Thymus (tissue), 11 donors: ENCODE results near the gene TXNRD3. TPM values are rescaled to one million over a fixed set of nuclear protein-coding genes. Genes with fewer than 3 reads are reported as not detected.

Source experiments
- DNase-seq, 9 donors: peaks; one replicate each; pipeline ENCODE4 v3.0.0-alpha.2; 2013; ENCODE audit warnings: low spot score in 9 of 9, low read depth in 6 of 9, missing footprints in 1 of 9
- H3K27ac ChIP-seq, 2 donors: one replicate each; pipeline ENCODE4 v1.5.1; 2013; ENCODE audit warnings: control low read depth in 1 of 2, low read depth in 1 of 2, low read length in 1 of 2, mild to moderate bottlenecking in 1 of 2, moderate library complexity in 1 of 2
- H3K27me3 ChIP-seq, 2 donors: one replicate each; pipeline ENCODE4 v1.5.1; 2013; ENCODE audit warnings: low read length in 1 of 2; ENCODE audit not compliant: control insufficient read depth in 2 of 2, insufficient read depth in 1 of 2
- H3K36me3 ChIP-seq, 2 donors: one replicate each; pipeline ENCODE4 v1.5.1; 2013; ENCODE audit warnings: low read length in 1 of 2, mild to moderate bottlenecking in 1 of 2, moderate library complexity in 1 of 2; ENCODE audit not compliant: control insufficient read depth in 2 of 2, insufficient read depth in 2 of 2
- H3K4me1 ChIP-seq, 2 donors: one replicate each; pipeline ENCODE4 v1.5.1; 2013; ENCODE audit warnings: low read length in 2 of 2; ENCODE audit not compliant: control insufficient read depth in 2 of 2, insufficient read depth in 2 of 2
- H3K4me3 ChIP-seq, 2 donors: one replicate each; pipeline ENCODE4 v1.5.1; 2013; ENCODE audit warnings: low read length in 2 of 2, control low read depth in 1 of 2, mild to moderate bottlenecking in 1 of 2
- H3K9me3 ChIP-seq, 2 donors: one replicate each; pipeline ENCODE4 v1.5.1; 2013; ENCODE audit warnings: low read length in 1 of 2, mild to moderate bottlenecking in 1 of 2; ENCODE audit not compliant: control insufficient read depth in 2 of 2, insufficient read depth in 1 of 2
- WGBS: extraction: QIAGEN DNeasy Blood & Tissue Kit; methylation state at CpG from one replicate; pipeline ENCODE4 v1.1.7; 2013; 5-methylcytosine and 5-hydroxymethylcytosine counted together
- polyA plus RNA-seq: library from polyadenylated mRNA; stranded (reverse); fragments of 200-250 nt; gene quantifications from one replicate; pipeline ENCODE4 v1.2.3, GENCODE V29; 2013
- total RNA-seq: library from RNA; stranded (reverse); fragments of 120-200 nt; gene quantifications from one replicate; pipeline ENCODE4 v1.2.4, GENCODE V29; 2013
- donor health status: healthy.

TXNRD3 gene
- total and polyA plus RNA-seq, 2 donors, result 9.9 to 11.9 TPM

DNA sequence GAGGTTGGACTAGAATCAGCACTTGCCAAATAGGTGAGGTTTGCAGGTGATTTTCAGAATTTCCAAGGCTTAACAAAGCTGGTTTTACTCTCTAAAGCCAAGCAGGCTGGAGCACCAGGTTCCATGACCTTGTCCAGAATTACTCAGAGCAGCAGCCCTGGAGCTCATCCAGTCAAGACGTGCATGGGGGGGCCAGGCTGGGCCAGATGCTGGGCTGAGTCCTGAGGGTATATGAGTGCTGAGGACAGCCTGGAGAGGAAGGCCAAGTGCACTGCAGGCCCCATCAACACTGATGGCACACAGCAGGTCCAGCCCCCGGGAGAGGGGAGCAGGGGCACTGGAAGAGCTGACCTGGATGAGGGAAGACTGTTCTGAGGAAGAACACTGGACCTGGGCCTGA is 3.0 kb upstream of the TXNRD3 start:
- no peak for DNase-seq
- Histone ChIP-seq H3K4me1 (peaks cover 0 to 19% of the 10 kb centered on the region in 2 donors), H3K9me3 (peaks cover 0 to 26% of the 10 kb centered on the region in 2 donors), H3K27ac (no peak overlapping the region), H3K4me3 (no peak overlapping the region), H3K36me3 (no peaks in the 10 kb centered on the region), H3K27me3 (no peaks in the 10 kb centered on the region)
- WGBS, result 95% methylated on average over 2 of the region's 2 CpGs

DNA sequence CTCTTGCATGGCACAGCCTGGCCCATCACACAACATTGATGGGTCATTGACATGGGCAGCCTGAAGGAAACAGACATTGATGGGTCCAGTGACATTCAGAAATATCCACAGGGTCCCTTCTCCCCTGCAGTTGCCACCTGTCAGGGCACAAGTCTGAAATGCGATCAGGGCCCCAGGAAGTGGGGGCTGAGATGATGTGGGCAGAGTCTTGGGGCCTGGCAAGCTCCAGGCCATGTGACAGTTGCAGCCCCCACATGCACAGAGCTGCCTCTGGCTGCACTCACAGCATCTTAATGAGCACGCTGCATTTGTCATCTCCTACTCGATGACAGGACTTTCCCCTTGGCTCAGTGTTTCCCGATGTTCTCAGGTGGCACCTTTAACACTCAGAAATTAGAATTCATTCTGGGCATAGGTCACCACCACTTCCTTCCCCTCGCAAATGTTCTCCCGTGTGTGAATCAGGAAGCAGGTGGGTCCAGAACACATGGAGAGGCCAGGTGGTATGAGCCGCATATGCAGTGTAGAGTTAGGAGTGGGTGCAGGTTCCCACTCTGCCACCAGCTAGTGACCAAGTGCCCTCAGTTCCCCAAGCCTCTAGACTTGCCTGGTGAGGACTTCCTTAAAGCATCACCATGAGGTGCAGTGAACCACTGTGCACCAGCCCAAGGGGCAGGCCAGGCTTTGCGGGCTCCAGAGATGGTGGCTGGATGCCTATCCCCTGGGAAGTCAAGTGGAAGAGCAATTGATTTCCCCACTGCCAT is 1.6 kb upstream of the TXNRD3 start:
- no peaks in the 10 kb centered on the region for H3K36me3 ChIP-seq
- H3K9me3 ChIP-seq, result peaks cover 0 to 26% of the 10 kb centered on the region in 2 donors
- 34% methylated on average over 8 of the region's 8 CpGs for WGBS
- H3K4me3 ChIP-seq, result no peak overlapping the region
- H3K27ac ChIP-seq, result no peak overlapping the region
- no peak for DNase-seq
- peaks cover 0 to 19% of the 10 kb centered on the region in 2 donors for H3K4me1 ChIP-seq
- H3K27me3 ChIP-seq, result no peaks in the 10 kb centered on the region

DNA sequence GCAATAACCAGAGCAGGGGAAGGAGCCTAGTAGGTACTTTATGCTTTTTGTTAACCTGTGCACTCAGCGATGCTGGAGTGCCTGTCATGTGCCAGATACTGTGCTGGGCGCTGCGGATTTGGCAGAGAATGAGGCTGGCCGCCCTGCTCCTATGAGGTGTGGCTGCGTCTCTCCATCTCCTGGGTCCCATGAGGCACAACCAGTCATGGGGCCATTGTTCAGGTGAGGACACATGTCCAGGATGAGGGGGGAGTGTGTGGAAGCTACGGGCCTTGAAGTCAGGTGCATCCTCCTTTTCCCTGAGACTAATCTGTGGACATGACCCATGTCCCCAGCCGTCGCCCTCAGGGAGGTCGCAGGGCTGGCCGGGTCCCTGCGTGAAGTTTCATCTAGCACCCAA is 963 bp upstream of the TXNRD3 start:
- Histone ChIP-seq H3K4me1 (peaks cover 0 to 19% of the 10 kb centered on the region in 2 donors), H3K36me3 (no peaks in the 10 kb centered on the region), H3K27ac (no peak overlapping the region), H3K27me3 (no peaks in the 10 kb centered on the region), H3K9me3 (peaks cover 0 to 26% of the 10 kb centered on the region in 2 donors), H3K4me3 (no peak overlapping the region)
- DNase-seq, result no peak
- 98% methylated on average over 11 of the region's 11 CpGs for WGBS

DNA sequence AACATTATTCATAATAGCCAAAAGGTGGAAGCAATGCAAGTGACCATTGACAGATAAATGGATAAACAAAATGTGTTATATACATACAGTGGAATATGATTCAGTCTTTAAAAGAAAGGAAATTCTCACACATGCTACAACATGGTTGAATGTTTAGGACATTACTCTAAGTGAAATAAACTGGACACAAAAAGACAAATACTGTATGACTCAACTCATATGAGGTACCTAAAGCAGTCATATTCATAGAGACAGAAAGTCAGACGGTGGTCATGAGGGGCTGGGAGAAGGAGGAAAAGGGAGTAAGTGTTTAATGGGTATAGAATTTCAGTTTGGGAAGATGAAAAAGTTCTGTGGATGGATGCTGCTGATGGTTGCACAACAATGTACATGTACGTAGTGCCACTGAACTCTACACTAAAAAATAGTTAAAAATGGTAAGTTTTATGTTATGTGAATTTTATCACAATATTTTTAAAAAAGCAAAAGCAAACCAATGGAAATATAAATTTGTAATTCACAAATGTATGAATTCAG is 5.3 kb downstream of the TXNRD3 start:
- 96% methylated on average over 2 of the region's 2 CpGs for WGBS
- peaks cover 0 to 4% of the 10 kb centered on the region in 2 donors for H3K4me1 ChIP-seq
- no peak overlapping the region for H3K4me3 ChIP-seq
- H3K36me3 ChIP-seq, result no peaks in the 10 kb centered on the region
- no peak for DNase-seq
- H3K27ac ChIP-seq, result no peak overlapping the region
- no peaks in the 10 kb centered on the region for H3K27me3 ChIP-seq
- no peaks in the 10 kb centered on the region for H3K9me3 ChIP-seq

DNA sequence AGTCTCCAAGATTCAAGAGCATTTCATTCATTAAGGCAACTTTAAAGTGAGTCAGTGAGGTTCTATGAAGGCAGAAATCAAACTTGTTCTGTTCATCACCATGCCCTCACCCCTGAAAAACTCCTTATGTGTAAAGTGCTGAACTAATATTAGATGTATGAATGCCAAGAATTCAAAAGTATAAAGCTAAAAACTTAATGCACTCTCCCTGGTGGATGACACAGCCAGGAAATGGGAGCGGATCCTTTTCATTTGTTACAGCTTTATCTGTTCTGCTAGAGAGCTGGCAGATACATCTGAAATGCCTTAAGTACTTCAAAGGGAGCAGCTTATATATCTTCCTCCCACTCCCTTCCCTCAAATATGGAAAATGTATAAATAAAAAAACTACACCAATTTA is 8.2 kb downstream of the TXNRD3 start:
- Histone ChIP-seq H3K36me3 (no peaks in the 10 kb centered on the region), H3K27ac (no peak overlapping the region), H3K4me3 (no peak overlapping the region), H3K4me1 (no peaks in the 10 kb centered on the region), H3K27me3 (no peaks in the 10 kb centered on the region), H3K9me3 (no peaks in the 10 kb centered on the region)
- DNase-seq, result no peak
- 94% methylated on average over 1 of the region's 1 CpG for WGBS

DNA sequence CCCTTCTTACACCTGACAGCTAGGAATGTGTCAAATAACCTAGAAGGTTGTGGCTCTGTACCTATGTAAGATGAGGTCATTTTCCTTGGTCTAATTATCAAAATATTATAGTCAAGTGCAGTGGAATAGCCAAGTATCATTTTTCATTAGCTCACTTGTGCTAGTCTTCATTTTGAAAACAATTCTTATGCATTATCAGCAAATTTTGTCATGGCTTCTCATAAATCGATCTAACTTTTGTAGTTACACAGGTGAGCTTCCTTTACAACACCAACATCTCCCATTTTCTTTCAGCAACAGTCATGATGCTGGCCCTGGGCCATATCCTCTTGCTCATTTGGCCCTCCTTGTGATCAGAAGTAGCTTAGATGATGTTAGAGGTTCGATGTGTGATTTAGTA is 10.3 kb downstream of the TXNRD3 start:
- no peaks in the 10 kb centered on the region for H3K4me1 ChIP-seq
- H3K27me3 ChIP-seq, result no peaks in the 10 kb centered on the region
- H3K9me3 ChIP-seq, result no peaks in the 10 kb centered on the region
- no peak overlapping the region for H3K27ac ChIP-seq
- no peak for DNase-seq
- H3K36me3 ChIP-seq, result peaks cover 0 to 2% of the 10 kb centered on the region in 2 donors
- no peak overlapping the region for H3K4me3 ChIP-seq
- 95% methylated on average over 2 of the region's 2 CpGs for WGBS

DNA sequence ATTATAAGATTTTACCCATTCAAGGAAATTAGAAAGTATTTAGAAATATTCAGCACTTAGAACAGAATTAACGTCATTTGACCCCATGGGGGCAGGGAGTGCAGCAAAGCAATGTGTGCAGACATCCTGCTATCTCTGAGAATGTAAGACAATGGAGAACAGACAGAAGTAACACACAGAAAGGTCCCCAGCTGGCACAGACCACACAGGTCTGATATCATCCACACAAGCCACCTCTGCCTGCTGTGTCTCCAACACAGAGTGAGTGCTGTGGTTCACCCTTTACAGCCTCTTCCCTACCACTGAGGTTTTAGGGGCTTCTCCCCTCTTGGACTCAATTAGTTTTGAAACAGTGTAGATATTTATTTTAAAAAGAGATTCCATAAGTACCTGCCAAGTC is 16.1 kb downstream of the TXNRD3 start:
- H3K27ac ChIP-seq, result no peak overlapping the region
- peak in 4 of 9 donors; percentile 37 to 70 (median 42) for DNase-seq
- H3K36me3 ChIP-seq, result peaks cover 0 to 5% of the 10 kb centered on the region in 2 donors
- no peaks in the 10 kb centered on the region for H3K9me3 ChIP-seq
- WGBS, result 53% methylated on average over 1 of the region's 1 CpG
- no peaks in the 10 kb centered on the region for H3K27me3 ChIP-seq
- H3K4me3 ChIP-seq, result no peak overlapping the region
- peaks cover 4 to 13% of the 10 kb centered on the region in 2 donors for H3K4me1 ChIP-seq

DNA sequence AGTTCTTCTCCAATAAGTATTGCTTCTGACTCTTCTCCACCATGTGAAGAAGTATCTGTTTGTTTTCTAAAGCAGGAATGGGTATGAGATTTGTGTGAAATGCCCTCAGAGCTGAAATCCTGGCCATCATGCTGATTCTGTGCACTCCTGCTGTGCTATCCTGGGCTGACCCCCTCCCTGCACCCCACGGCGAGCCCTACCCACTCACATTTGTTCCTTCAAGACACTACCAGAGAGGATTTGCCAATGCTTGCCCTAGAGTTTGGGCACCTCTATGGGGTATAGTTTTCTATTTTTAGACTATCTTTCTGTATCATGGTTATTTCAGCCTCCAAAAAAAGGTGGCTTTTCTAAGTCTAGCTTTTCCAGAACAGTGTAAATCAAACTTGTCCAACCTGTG is 18.5 kb downstream of the TXNRD3 start:
- no peak overlapping the region for H3K4me3 ChIP-seq
- H3K4me1 ChIP-seq, result peaks cover 4 to 13% of the 10 kb centered on the region in 2 donors
- H3K27ac ChIP-seq, result no peak overlapping the region
- over 99% methylated on average over 2 of the region's 2 CpGs for WGBS
- H3K36me3 ChIP-seq, result peaks cover 0 to 5% of the 10 kb centered on the region in 2 donors
- DNase-seq, result no peak
- no peaks in the 10 kb centered on the region for H3K9me3 ChIP-seq
- no peaks in the 10 kb centered on the region for H3K27me3 ChIP-seq

DNA sequence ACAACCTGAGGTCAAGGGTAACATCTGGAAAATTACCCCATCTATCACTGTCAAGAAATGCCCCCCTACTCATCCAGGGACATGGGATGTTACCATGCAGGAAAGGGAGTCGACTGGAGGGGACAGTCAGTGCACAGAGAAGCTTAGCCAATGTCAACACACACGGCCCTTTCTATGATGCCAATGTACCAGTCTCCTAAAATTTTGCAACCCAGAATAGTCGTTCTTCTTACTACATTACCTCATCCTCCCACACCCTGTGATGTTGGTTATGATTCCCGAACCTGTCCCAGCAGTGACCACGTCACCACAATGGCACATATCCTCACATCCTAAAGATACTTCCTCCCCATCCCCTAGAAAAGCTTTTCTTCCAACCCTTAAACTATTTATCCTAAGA is 20.1 kb downstream of the TXNRD3 start:
- Histone ChIP-seq H3K9me3 (no peaks in the 10 kb centered on the region), H3K27me3 (no peaks in the 10 kb centered on the region), H3K27ac (no peak overlapping the region), H3K36me3 (peaks cover 3 to 4% of the 10 kb centered on the region in 2 donors), H3K4me1 (peaks cover 13 to 22% of the 10 kb centered on the region in 2 donors), H3K4me3 (no peak overlapping the region)
- DNase-seq, result no peak
- 95% methylated on average over 5 of the region's 5 CpGs for WGBS
